HCT116 (cell line): ENCODE measurements around the gene USF1.

ENCODE experiments used
- EGR1 ChIP-seq: IDR thresholded peaks from 2 replicates; pipeline ENCODE4 v1.6.1; 2012; ENCODE audit warnings: low read depth
- POLR2A ChIP-seq: IDR thresholded peaks from 2 replicates; pipeline ENCODE4 v1.7.0; 2011; ENCODE audit warnings: borderline replicate concordance; ENCODE audit not compliant: insufficient read depth, insufficient read length; ENCODE audit errors: extremely low read depth
- POLR2AphosphoS5 ChIP-seq: IDR thresholded peaks from 2 replicates; pipeline ENCODE4 v1.6.1; 2011; ENCODE audit warnings: mild to moderate bottlenecking, low read depth, low read length, moderate library complexity
- RAD21 ChIP-seq: IDR thresholded peaks from 2 replicates; pipeline ENCODE4 v1.6.1; 2012; ENCODE audit warnings: low read depth, mild to moderate bottlenecking
- TF ChIP-seq, protein P1 (sequence below), 3 experiments: fragments of 200-600 bp in 1 of 3; sonication (generic) in 1 of 3; IDR thresholded peaks in 2 of 3; conservative IDR thresholded peaks in 1 of 3; 2 replicates each; pipeline ENCODE4 v1.5.1; 2012 to 2017; ENCODE audit warnings: low read depth in 2 of 3, low read length in 2 of 3, antibody characterized with exemption in 1 of 3, borderline replicate concordance in 1 of 3, control low read depth in 1 of 3, mild to moderate bottlenecking in 1 of 3, mixed read lengths in 1 of 3, mixed run types in 1 of 3, moderate library complexity in 1 of 3; ENCODE audit not compliant: insufficient read depth in 1 of 3

DNA sequence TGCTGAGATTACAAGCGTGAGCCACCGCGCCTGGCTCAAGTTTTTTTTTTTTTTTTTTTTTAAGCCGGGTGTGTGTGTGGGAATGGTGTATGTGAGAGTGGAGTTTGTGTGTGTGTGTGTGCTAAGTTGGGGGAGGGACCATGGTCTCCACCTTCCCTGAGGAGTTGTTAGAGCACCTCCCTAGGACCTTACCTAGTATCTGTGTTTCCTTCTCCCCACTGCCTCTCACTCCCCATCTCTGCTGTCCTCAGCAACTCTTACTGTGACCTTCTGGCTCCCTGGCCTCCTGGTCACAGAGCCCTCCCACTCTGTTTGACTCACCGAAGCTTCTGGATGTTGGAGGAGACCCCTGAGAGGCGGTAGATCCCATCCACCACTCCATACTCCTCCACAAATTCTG lies 13.5 kb upstream of the USF1 start:
- TF ChIP-seq EGR1 = no peak
- TF ChIP-seq POLR2AphosphoS5 = no peak
- TF ChIP-seq, protein P1, sequence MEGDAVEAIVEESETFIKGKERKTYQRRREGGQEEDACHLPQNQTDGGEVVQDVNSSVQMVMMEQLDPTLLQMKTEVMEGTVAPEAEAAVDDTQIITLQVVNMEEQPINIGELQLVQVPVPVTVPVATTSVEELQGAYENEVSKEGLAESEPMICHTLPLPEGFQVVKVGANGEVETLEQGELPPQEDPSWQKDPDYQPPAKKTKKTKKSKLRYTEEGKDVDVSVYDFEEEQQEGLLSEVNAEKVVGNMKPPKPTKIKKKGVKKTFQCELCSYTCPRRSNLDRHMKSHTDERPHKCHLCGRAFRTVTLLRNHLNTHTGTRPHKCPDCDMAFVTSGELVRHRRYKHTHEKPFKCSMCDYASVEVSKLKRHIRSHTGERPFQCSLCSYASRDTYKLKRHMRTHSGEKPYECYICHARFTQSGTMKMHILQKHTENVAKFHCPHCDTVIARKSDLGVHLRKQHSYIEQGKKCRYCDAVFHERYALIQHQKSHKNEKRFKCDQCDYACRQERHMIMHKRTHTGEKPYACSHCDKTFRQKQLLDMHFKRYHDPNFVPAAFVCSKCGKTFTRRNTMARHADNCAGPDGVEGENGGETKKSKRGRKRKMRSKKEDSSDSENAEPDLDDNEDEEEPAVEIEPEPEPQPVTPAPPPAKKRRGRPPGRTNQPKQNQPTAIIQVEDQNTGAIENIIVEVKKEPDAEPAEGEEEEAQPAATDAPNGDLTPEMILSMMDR (IDR thresholded peaks at IDR 0.05 in 2 of 3, conservative IDR thresholded peaks at IDR 0.05 in 1 of 3; ENCODE audit: borderline replicate concordance in 1 of 3, insufficient read depth in 1 of 3, low read depth in 2 of 3, low read length in 2 of 3) = no peak
- no peak for TF ChIP-seq POLR2A
- TF ChIP-seq RAD21 = no peak
